GM10266 (cell line): Measurements from ENCODE around the gene MS4A4E.

Experiments
- DNase-seq: peaks from one replicate; pipeline ENCODE4 v3.0.0; 2012; ENCODE audit errors: extremely low spot score
- CTCF ChIP-seq: IDR thresholded peaks from 2 replicates; pipeline ENCODE4 v1.5.1; 2012; ENCODE audit warnings: mild to moderate bottlenecking, low read depth; ENCODE audit not compliant: control insufficient read depth, insufficient read depth; ENCODE audit errors: missing control alignments

Gene MS4A4E

GRCh38 chr11:60221181-60221580 is 21.8 kb downstream of the MS4A4E start:
- no peak for DNase-seq
- TF ChIP-seq CTCF = no peak

- no peak for TF ChIP-seq CTCF
Measured at GRCh38 chr11:60214386-60214785, 28.6 kb downstream of the MS4A4E start.

GRCh38 chr11:60211206-60211605 is 31.7 kb downstream of the MS4A4E start:
- DNase-seq = no peak
- TF ChIP-seq CTCF = no peak

More at GRCh38 chr11:60214386-60214785, 28.6 kb downstream of the MS4A4E start:
- DNase-seq = no peak

GRCh38 chr11:60209977-60210376 is 33.0 kb downstream of the MS4A4E start:
- TF ChIP-seq CTCF = no peak

GRCh38 chr11:60208951-60209350 is 34.0 kb downstream of the MS4A4E start:
- DNase-seq = no peak
- TF ChIP-seq CTCF = no peak

More at GRCh38 chr11:60209977-60210376, 33.0 kb downstream of the MS4A4E start:
- no peak for DNase-seq

- no peak for DNase-seq
- TF ChIP-seq CTCF = no peak
Measured at GRCh38 chr11:60208146-60208895, 34.6 kb downstream of the MS4A4E start.

- no peak for DNase-seq
- no peak for TF ChIP-seq CTCF
Measured at GRCh38 chr11:60206616-60207015, 36.3 kb downstream of the MS4A4E start.
